HCT116 (cell line): ENCODE data around the gene RNF169. TPM values are rescaled to one million over a fixed set of nuclear protein-coding genes. Genes with fewer than 3 reads are reported as not detected.

Experiments used
- ATAC-seq: fragments of 200-7000 bp; cut with Tn5 transposase; 2 replicates; pipeline ENCODE4 v1.9.1; 2020; ENCODE audit warnings: mild to moderate bottlenecking, moderate library complexity
- BruUV-seq: library from RNA; stranded (reverse); fragments of 400-500 nt; replicated peaks from 2 replicates; lab custom pipeline; 2021; lab: Mats Ljungman, UMichigan
- CTCF ChIA-PET: fragments of 300-600 bp; sonication (Branson Sonifier 250); formaldehyde crosslinking; loops from one replicate; lab custom pipeline; 2021; ENCODE audit warnings: antibody characterized with exemption; lab: Charles Lee
- POLR2A ChIA-PET: fragments of 300-600, 350-600 bp; sonication (Branson Sonifier 250); formaldehyde crosslinking; loops from one replicate; lab custom pipeline; 2021; ENCODE audit warnings: antibody characterized with exemption; lab: Charles Lee
- RAD21 ChIA-PET, 2 experiments: fragments of 300-600 bp; sonication (Branson Sonifier 250); formaldehyde crosslinking; loops; one replicate each; lab custom pipeline; 2023; ENCODE audit warnings: low total read pairs in 2 of 2; ENCODE audit not compliant: uncharacterized antibody in 2 of 2, unreplicated experiment in 2 of 2, low non-redundant PET in 1 of 2; lab: Charles Lee
- DNase-seq: peaks from one replicate; pipeline ENCODE4 v3.0.0-alpha.2; 2010; ENCODE audit warnings: low read depth, low spot score
- H2AFZ ChIP-seq: fragments of 200-600 bp; shearing (Covaris generic), sonication (generic); 2 replicates; pipeline ENCODE4 v1.6.1; 2017; ENCODE audit warnings: low read depth, mixed run types, mixed read lengths, antibody characterized with exemption, low read length; ENCODE audit not compliant: poor library complexity, severe bottlenecking
- H3K27ac ChIP-seq: 2 replicates; pipeline ENCODE4 v1.5.1; 2012; ENCODE audit warnings: low read depth, low read length
- H3K27me3 ChIP-seq: fragments of 200-600 bp; sonication (generic); 2 replicates; pipeline ENCODE4 v1.6.1; 2016; ENCODE audit warnings: mixed run types, low read length, mixed read lengths; ENCODE audit not compliant: insufficient read depth
- H3K36me3 ChIP-seq, 2 experiments: fragments of 200-500 bp in 1 of 2; fragments of 200-600 bp in 1 of 2; sonication (Bioruptor generic) in 1 of 2; sonication (generic) in 1 of 2; 2 replicates each; pipeline versions ENCODE4 v1.5.1 to v1.6.1; 2014 to 2016; ENCODE audit warnings: low read length in 2 of 2, inconsistent platforms in 1 of 2, mixed read lengths in 1 of 2, mixed run types in 1 of 2; ENCODE audit not compliant: insufficient read depth in 2 of 2, control insufficient read depth in 1 of 2
- H3K4me1 ChIP-seq, 2 experiments: fragments of 200-600 bp in 1 of 2; sonication (generic) in 1 of 2; 2 replicates each; pipeline versions ENCODE4 v1.5.1 to v1.6.1; 2012 to 2017; ENCODE audit warnings: low read length in 2 of 2, inconsistent platforms in 1 of 2, mild to moderate bottlenecking in 1 of 2, mixed read lengths in 1 of 2, mixed run types in 1 of 2, moderate library complexity in 1 of 2; ENCODE audit not compliant: insufficient read depth in 2 of 2, control insufficient read depth in 1 of 2
- H3K4me2 ChIP-seq: fragments of 200-600 bp; sonication (generic); 2 replicates; pipeline ENCODE4 v1.6.1; 2017; ENCODE audit warnings: mixed run types, low read length, mixed read lengths
- H3K4me3 ChIP-seq, 2 experiments: fragments of 200-600 bp in 1 of 2; sonication (generic) in 1 of 2; replicated peaks in 1 of 2; 2 replicates each; pipeline ENCODE4 v1.5.1; 2011 to 2016; ENCODE audit warnings: low read length in 2 of 2, control low read depth in 1 of 2, low read depth in 1 of 2, mild to moderate bottlenecking in 1 of 2, mixed read lengths in 1 of 2, mixed run types in 1 of 2
- H3K79me2 ChIP-seq: fragments of 200-600 bp; sonication (generic); 2 replicates; pipeline ENCODE4 v1.6.1; 2017; ENCODE audit warnings: mild to moderate bottlenecking, mixed run types, low read length, moderate library complexity, mixed read lengths; ENCODE audit not compliant: insufficient read depth
- H3K9ac ChIP-seq: fragments of 200-600 bp; sonication (generic); 2 replicates; pipeline ENCODE4 v1.6.1; 2016; ENCODE audit warnings: low read length, mixed read lengths
- H3K9me2 ChIP-seq: fragments of 200-600 bp; sonication (generic), shearing (Covaris generic); 2 replicates; pipeline ENCODE4 v1.6.1; 2017; ENCODE audit warnings: mixed run types, mild to moderate bottlenecking, moderate library complexity; ENCODE audit not compliant: insufficient read depth
- H3K9me3 ChIP-seq, 2 experiments: fragments of 200-500 bp in 1 of 2; fragments of 200-600 bp in 1 of 2; sonication (Bioruptor generic) in 1 of 2; sonication (generic) in 1 of 2; 2 replicates each; pipeline ENCODE4 v1.6.1; 2014 to 2017; ENCODE audit warnings: low read length in 2 of 2, mixed read lengths in 2 of 2, inconsistent platforms in 1 of 2, low read depth in 1 of 2, mild to moderate bottlenecking in 1 of 2, mixed run types in 1 of 2, moderate library complexity in 1 of 2; ENCODE audit not compliant: control insufficient read depth in 1 of 2, insufficient read depth in 1 of 2
- H4K20me1 ChIP-seq: fragments of 200-600 bp; sonication (generic), shearing (Covaris generic); 2 replicates; pipeline ENCODE4 v1.6.1; 2017; ENCODE audit warnings: mixed run types, mild to moderate bottlenecking, moderate library complexity; ENCODE audit not compliant: insufficient read depth
- ELF1 ChIP-seq: IDR thresholded peaks from 2 replicates; pipeline ENCODE4 v1.6.1; 2012; ENCODE audit warnings: low read depth, borderline replicate concordance
- EZH2phosphoT487 ChIP-seq: fragments of 200-600 bp; IDR thresholded peaks from 2 replicates; pipeline ENCODE4 v1.6.1; 2018; ENCODE audit warnings: antibody characterized with exemption, borderline replicate concordance
- FOSL1 ChIP-seq: IDR thresholded peaks from 2 replicates; pipeline ENCODE4 v1.6.1; 2012; ENCODE audit warnings: low read depth
- REST ChIP-seq: IDR thresholded peaks from 2 replicates; pipeline ENCODE4 v1.6.1; 2012; ENCODE audit warnings: low read depth
- SIN3A ChIP-seq: IDR thresholded peaks from 2 replicates; pipeline ENCODE4 v1.6.1; 2012; ENCODE audit warnings: low read depth
- SP1 ChIP-seq: IDR thresholded peaks from 2 replicates; pipeline ENCODE4 v1.6.1; 2012; ENCODE audit warnings: low read depth
- ZNF274 ChIP-seq: fragments of 200-500 bp; sonication (Bioruptor generic); IDR thresholded peaks from 2 replicates; pipeline ENCODE4 v1.6.1; 2014; ENCODE audit warnings: mild to moderate bottlenecking, low read depth, low read length, inconsistent platforms
- intact Hi-C: fragments of 100-400 bp; cut with micrococcal nuclease; formaldehyde crosslinking; loops from 2 replicates; pipeline ENCODE4 v1.10.0; 2022
- total RNA-seq: library from RNA; stranded (reverse); gene quantifications from one replicate; pipeline ENCODE4 v1.2.1, GENCODE V29; 2021; ENCODE audit not compliant: unreplicated experiment

The RNF169 gene
- total RNA-seq, 1 experiment from 2014 or later: 22.5 TPM

- ChIA-PET RAD21 (no interaction called here), POLR2A (no interaction called here), CTCF (interaction anchor here (1.8 kb wide), 1 partner anchor 9 kb away, joined by 9 read pairs; no protein-coding TSS in a partner anchor)
- intact Hi-C loops: no loop called here
- H3K4me3 ChIP-seq: no peak overlapping the region
- no peak overlapping the region for H3K27ac ChIP-seq
- BruUV-seq: no TSS peak
- no peaks in the 10 kb centered on the region for H3K4me1 ChIP-seq
- no peak for DNase-seq
- H3K9me3 ChIP-seq: no peaks in the 10 kb centered on the region
- H3K9ac ChIP-seq: no peak overlapping the region
- H3K27me3 ChIP-seq: no peaks in the 10 kb centered on the region
- no peaks in the 10 kb centered on the region for H3K79me2 ChIP-seq
- no peak overlapping the region for H2AFZ ChIP-seq
- TF ChIP-seq ZNF274: no peak
- no peak for TF ChIP-seq EZH2phosphoT487
- no peak for TF ChIP-seq REST
- no peak for TF ChIP-seq SP1
- no peak for TF ChIP-seq FOSL1
- no peak for TF ChIP-seq SIN3A
- TF ChIP-seq ELF1: no peak
- no peak overlapping the region for H3K4me2 ChIP-seq
- no peaks in the 10 kb centered on the region for H3K36me3 ChIP-seq
- H3K9me2 ChIP-seq: no peaks in the 10 kb centered on the region
- no peaks in the 10 kb centered on the region for H4K20me1 ChIP-seq
- ATAC-seq: no peak
These were observed 38.2 kb upstream of the RNF169 start for GRCh38 chr11:74710281-74710938.
